CD14-positive monocyte (primary cell): ENCODE data around the gene IBA57. TPM values are rescaled to one million over a fixed set of nuclear protein-coding genes. Genes with fewer than 3 reads are reported as not detected.

ENCODE experiments used
- DNase-seq, 3 donors: peaks; one replicate each; pipeline ENCODE4 v3.0.0-alpha.2; 2011 to 2022
- H2AFZ ChIP-seq: 2 replicates; pipeline ENCODE4 v1.6.0; 2012; ENCODE audit warnings: mild to moderate bottlenecking, low read depth, low read length, inconsistent platforms; ENCODE audit not compliant: insufficient read depth, poor library complexity, severe bottlenecking
- H3K27ac ChIP-seq, 2 donors: 1 replicate in 1 of 2; 2 replicates in 1 of 2; pipeline ENCODE4 v1.5.1; 2012 to 2013; ENCODE audit warnings: low read length in 2 of 2, control low read depth in 1 of 2, inconsistent platforms in 1 of 2, low read depth in 1 of 2, mild to moderate bottlenecking in 1 of 2
- H3K27me3 ChIP-seq, 2 donors: one replicate each; pipeline versions ENCODE4 v1.6.0 to v1.6.1; 2011 to 2013; ENCODE audit warnings: low read length in 2 of 2; ENCODE audit not compliant: control insufficient read depth in 2 of 2, insufficient read depth in 2 of 2
- H3K36me3 ChIP-seq, 2 donors: replicated peaks in 1 of 2; 1 replicate in 1 of 2; 2 replicates in 1 of 2; pipeline versions ENCODE4 v1.5.1 to v1.6.1; 2012 to 2013; ENCODE audit warnings: low read length in 2 of 2, control low read depth in 1 of 2, inconsistent platforms in 1 of 2, mild to moderate bottlenecking in 1 of 2; ENCODE audit not compliant: insufficient read depth in 2 of 2, control insufficient read depth in 1 of 2
- H3K4me1 ChIP-seq, 2 donors: 1 replicate in 1 of 2; 2 replicates in 1 of 2; pipeline versions ENCODE4 v1.5.1 to v1.6.1; 2012 to 2013; ENCODE audit warnings: low read length in 2 of 2, control low read depth in 1 of 2, inconsistent platforms in 1 of 2, mild to moderate bottlenecking in 1 of 2, moderate library complexity in 1 of 2; ENCODE audit not compliant: insufficient read depth in 2 of 2, control insufficient read depth in 1 of 2
- H3K4me2 ChIP-seq: replicated peaks from 2 replicates; pipeline ENCODE3; 2012; ENCODE audit warnings: low read length, moderate library complexity, mild to moderate bottlenecking; ENCODE audit not compliant: poor library complexity, severe bottlenecking; ENCODE audit errors: extremely low read depth
- H3K4me3 ChIP-seq, 3 experiments: fragments of 200-600 bp in 1 of 3; sonication (generic) in 1 of 3; replicated peaks in 1 of 3; 1 replicate in 2 of 3; 2 replicates in 1 of 3; pipeline ENCODE4 v1.5.1; 2011 to 2013; ENCODE audit warnings: low read length in 3 of 3, mild to moderate bottlenecking in 3 of 3, control low read depth in 2 of 3, low read depth in 2 of 3, inconsistent platforms in 1 of 3, moderate library complexity in 1 of 3
- H3K79me2 ChIP-seq: 2 replicates; pipeline ENCODE4 v1.6.0; 2012; ENCODE audit warnings: mild to moderate bottlenecking, control low read depth, inconsistent platforms, low read length, moderate library complexity; ENCODE audit not compliant: insufficient read depth
- H3K9ac ChIP-seq: 2 replicates; pipeline ENCODE4 v1.6.0; 2017; ENCODE audit warnings: low read length, mild to moderate bottlenecking; ENCODE audit not compliant: insufficient read depth, poor library complexity, severe bottlenecking
- H3K9me3 ChIP-seq, 2 donors: replicated peaks in 1 of 2; 1 replicate in 1 of 2; 2 replicates in 1 of 2; pipeline versions ENCODE4 v1.5.1 to v1.6.1; 2012 to 2013; ENCODE audit warnings: low read length in 2 of 2, control low read depth in 1 of 2; ENCODE audit not compliant: control insufficient read depth in 1 of 2, insufficient read depth in 1 of 2
- H4K20me1 ChIP-seq: 2 replicates; pipeline ENCODE4 v1.6.0; 2012; ENCODE audit warnings: mild to moderate bottlenecking, low read length, control low read depth, moderate library complexity; ENCODE audit not compliant: insufficient read depth
- H3K27ac Mint-ChIP-seq, 7 donors: one replicate each; pipeline ENCODE4 v1.8.0; 2020; ENCODE audit warnings: mild to moderate bottlenecking in 7 of 7, mixed read lengths in 7 of 7, moderate library complexity in 6 of 7, inconsistent platforms in 2 of 7
- H3K27me3 Mint-ChIP-seq, 3 donors: one replicate each; pipeline ENCODE4 v1.8.0; 2021 to 2022; ENCODE audit warnings: low read depth in 3 of 3, mild to moderate bottlenecking in 3 of 3, mixed read lengths in 3 of 3, moderate library complexity in 3 of 3, inconsistent platforms in 1 of 3
- H3K36me3 Mint-ChIP-seq, 2 donors: one replicate each; pipeline ENCODE4 v1.8.0; 2020; ENCODE audit warnings: mixed read lengths in 2 of 2, inconsistent platforms in 1 of 2, mild to moderate bottlenecking in 1 of 2
- H3K4me1 Mint-ChIP-seq: one replicate; pipeline ENCODE4 v1.8.0; 2020; ENCODE audit warnings: mild to moderate bottlenecking, mixed read lengths
- H3K4me3 Mint-ChIP-seq, 2 donors: one replicate each; pipeline ENCODE4 v1.8.0; 2020; ENCODE audit warnings: mild to moderate bottlenecking in 2 of 2, mixed read lengths in 2 of 2, moderate library complexity in 1 of 2
- H3K9me3 Mint-ChIP-seq, 7 donors: one replicate each; pipeline ENCODE4 v1.8.0; 2020 to 2022; ENCODE audit warnings: mixed read lengths in 7 of 7, mild to moderate bottlenecking in 6 of 7, moderate library complexity in 6 of 7, inconsistent platforms in 2 of 7
- CTCF ChIP-seq: fragments of 200-600 bp; IDR thresholded peaks from one replicate; pipeline ENCODE4 v1.8.0; 2022; ENCODE audit warnings: antibody characterized with exemption, mild to moderate bottlenecking
- WGBS: methylation state at CpG from one replicate; pipeline ENCODE4 v1.1.5; 2013; ENCODE audit warnings: missing lambda C conversion rate; ENCODE audit not compliant: insufficient coverage; 5-methylcytosine and 5-hydroxymethylcytosine counted together
- intact Hi-C, 2 donors: fragments of 100-400 bp; cut with micrococcal nuclease; formaldehyde crosslinking; loops; one replicate each; pipeline versions ENCODE4 v1.15.0 to v1.15.1; 2023
- polyA plus RNA-seq, 3 donors: library from polyadenylated mRNA; depleted of rRNA in 1 of 3; unstranded in 2 of 3; stranded (reverse) in 1 of 3; fragments of 300-500 nt in 2 of 3; fragments of >200 nt in 1 of 3; fragmentation: Illumina TruSeq in 2 of 3; gene quantifications; 1 replicate in 2 of 3; 2 replicates in 1 of 3; pipeline ENCODE4 v1.2.3, GENCODE V29; 2012 to 2021

The IBA57 gene
- polyA plus RNA-seq, 3 donors: 1.6 to 2.1 (median 1.7) TPM

GRCh38 chr1:228210712-228211530 is 45.3 kb downstream of the IBA57 start:
- H3K27ac ChIP-seq: no peak overlapping the region
- Mint-ChIP-seq H3K4me1 (peaks cover 6% of the 10 kb centered on the region), H3K36me3 (no peaks in the 10 kb centered on the region), H3K27ac (no peak overlapping the region), H3K4me3 (no peak overlapping the region), H3K9me3 (peaks cover 0 to 3% (median 0%) of the 10 kb centered on the region in 7 donors), H3K27me3 (peaks cover 12 to 30% (median 24%) of the 10 kb centered on the region in 3 donors)
- intact Hi-C loops: loop anchor here (5.0 to 10.0 kb wide), 3 partner anchors 76 to 306 kb away; partner anchors contain the start of gene TRIM11 (in 1 of the 2)
- H3K27me3 ChIP-seq: peaks cover 0 to 10% of the 10 kb centered on the region in 2 donors
- no peak for TF ChIP-seq CTCF
- H3K9me3 ChIP-seq: no peaks in the 10 kb centered on the region
- H3K4me1 ChIP-seq: peaks cover 6 to 16% of the 10 kb centered on the region in 2 donors
- H3K36me3 ChIP-seq: no peaks in the 10 kb centered on the region
- H3K79me2 ChIP-seq: no peaks in the 10 kb centered on the region
- H4K20me1 ChIP-seq: no peaks in the 10 kb centered on the region
- no peak overlapping the region for H3K4me2 ChIP-seq
- H3K9ac ChIP-seq: no peak overlapping the region
- 82% methylated on average over 12 of the region's 16 CpGs for WGBS
- no peak overlapping the region for H2AFZ ChIP-seq
- H3K4me3 ChIP-seq: no peak overlapping the region
- DNase-seq: no peak

GRCh38 chr1:228211531-228212414 is 46.2 kb downstream of the IBA57 start:
- intact Hi-C loops: loop anchor here (5.0 to 10.0 kb wide), 3 partner anchors 77 to 306 kb away; partner anchors contain the start of gene TRIM11 (in 1 of the 2)
- Histone ChIP-seq H3K79me2 (no peaks in the 10 kb centered on the region), H3K9ac (no peak overlapping the region), H3K27me3 (peaks cover 0 to 10% of the 10 kb centered on the region in 2 donors), H3K4me3 (no peak overlapping the region), H3K27ac (no peak overlapping the region), H3K9me3 (no peaks in the 10 kb centered on the region), H3K4me2 (no peak overlapping the region), H2AFZ (no peak overlapping the region), H3K36me3 (no peaks in the 10 kb centered on the region), H3K4me1 (peaks cover 6 to 16% of the 10 kb centered on the region in 2 donors), H4K20me1 (no peaks in the 10 kb centered on the region)
- H3K27me3 Mint-ChIP-seq: peaks cover 10 to 30% (median 24%) of the 10 kb centered on the region in 3 donors
- peaks cover 6% of the 10 kb centered on the region for H3K4me1 Mint-ChIP-seq
- no peak overlapping the region for H3K4me3 Mint-ChIP-seq
- 93% methylated on average over 87 of the region's 96 CpGs for WGBS
- no peaks in the 10 kb centered on the region for H3K36me3 Mint-ChIP-seq
- no peak for TF ChIP-seq CTCF
- peaks cover 0 to 3% (median 0%) of the 10 kb centered on the region in 7 donors for H3K9me3 Mint-ChIP-seq
- DNase-seq: no peak
- no peak overlapping the region for H3K27ac Mint-ChIP-seq
